ENCODE measurements around the gene CLDN20.

Gene CLDN20

GRCh38 chr6:155269765-155270164, 6.0 kb downstream of the CLDN20 start:
- FAIRE-seq = no peak
- TF ChIP-seq POLR2A (IDR thresholded peaks at IDR 0.05; ENCODE audit: low read depth, low read length) = no peak
- DNase-seq (ENCODE audit: insufficient read length, low spot score) = no peak

DNA sequence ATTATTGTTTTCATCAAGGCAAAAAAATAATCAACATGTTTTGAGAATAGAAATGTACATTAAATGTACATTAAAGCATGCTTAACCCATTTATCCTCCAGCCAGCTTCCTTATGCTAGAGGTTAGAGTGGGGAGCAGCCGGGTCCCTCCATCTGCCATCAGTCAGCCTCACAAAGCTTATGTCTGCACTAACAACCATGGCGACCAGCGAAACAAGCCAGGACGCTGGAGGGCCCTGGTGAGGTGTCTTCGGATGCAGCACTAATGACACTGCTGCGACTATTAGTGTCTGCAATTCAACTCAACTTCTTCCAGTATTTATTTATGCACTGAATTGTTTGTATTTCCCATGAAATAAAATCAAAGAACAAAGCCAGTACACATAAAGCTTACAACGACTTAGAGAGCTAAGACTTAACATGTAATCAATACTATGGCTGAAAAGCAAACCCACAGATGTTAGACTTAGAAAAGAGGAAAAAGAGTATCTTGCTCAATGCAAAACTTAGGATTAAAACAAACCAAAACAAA, 6.8 kb downstream of the CLDN20 start:
- FAIRE-seq (no peak), DNase-seq (ENCODE audit: insufficient read length, low spot score) (no peak)
- no peak for TF ChIP-seq POLR2A (IDR thresholded peaks at IDR 0.05; ENCODE audit: low read depth, low read length)

- FAIRE-seq = no peak
- no peak for DNase-seq (ENCODE audit: insufficient read length, low spot score)
- TF ChIP-seq POLR2A (IDR thresholded peaks at IDR 0.05; ENCODE audit: low read depth, low read length) = no peak
These were observed 7.3 kb downstream of the CLDN20 start for GRCh38 chr6:155271145-155271544.

DNA sequence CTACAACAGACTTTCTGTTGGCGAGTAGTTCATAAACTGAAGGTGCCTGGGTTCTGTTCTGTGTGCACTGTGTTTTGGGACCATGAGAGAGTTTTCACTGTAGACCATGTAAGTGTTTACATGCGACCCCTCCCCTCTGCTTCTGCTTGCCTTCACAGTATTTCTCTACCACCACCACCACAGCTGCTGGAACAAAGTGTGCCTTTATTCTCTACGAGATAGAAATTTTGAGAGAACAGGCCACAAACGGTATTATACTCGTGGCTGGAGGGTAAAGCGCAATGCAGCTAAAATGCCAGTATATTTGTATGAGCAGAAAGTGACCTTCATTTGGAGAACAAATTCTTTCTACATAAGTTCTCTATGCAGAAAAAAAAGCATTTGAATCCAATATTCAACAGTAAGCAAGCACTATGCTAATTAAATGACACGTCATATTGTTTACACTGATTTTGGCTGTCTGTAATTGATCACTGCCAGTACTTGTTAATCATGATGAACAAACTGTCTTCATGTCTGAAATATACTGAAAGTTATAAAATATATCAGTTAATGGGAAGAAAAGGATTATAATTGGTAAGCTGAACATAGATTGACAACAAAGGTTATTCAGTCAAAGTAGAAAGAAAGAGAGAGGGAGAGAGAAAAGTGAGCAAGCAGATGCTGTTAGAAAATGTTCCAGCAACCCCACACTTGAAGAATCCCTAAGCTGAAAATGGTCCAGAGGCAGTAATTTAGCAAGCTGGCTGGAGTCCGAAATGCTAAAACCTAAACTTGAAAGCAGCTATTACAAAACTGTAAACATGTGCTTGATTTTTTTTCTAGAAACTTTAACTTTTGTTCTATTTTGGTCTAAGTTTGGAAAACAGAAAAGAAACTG, 8.8 kb downstream of the CLDN20 start:
- no peak for TF ChIP-seq POLR2A (IDR thresholded peaks at IDR 0.05; ENCODE audit: low read depth, low read length)
- DNase-seq (ENCODE audit: insufficient read length, low spot score) (no peak), FAIRE-seq (no peak)

GRCh38 chr6:155273431-155273830, 9.6 kb downstream of the CLDN20 start:
- no peak for TF ChIP-seq POLR2A (IDR thresholded peaks at IDR 0.05; ENCODE audit: low read depth, low read length)
- no peak for DNase-seq (ENCODE audit: insufficient read length, low spot score)
- peak; percentile 30 for FAIRE-seq

DNA sequence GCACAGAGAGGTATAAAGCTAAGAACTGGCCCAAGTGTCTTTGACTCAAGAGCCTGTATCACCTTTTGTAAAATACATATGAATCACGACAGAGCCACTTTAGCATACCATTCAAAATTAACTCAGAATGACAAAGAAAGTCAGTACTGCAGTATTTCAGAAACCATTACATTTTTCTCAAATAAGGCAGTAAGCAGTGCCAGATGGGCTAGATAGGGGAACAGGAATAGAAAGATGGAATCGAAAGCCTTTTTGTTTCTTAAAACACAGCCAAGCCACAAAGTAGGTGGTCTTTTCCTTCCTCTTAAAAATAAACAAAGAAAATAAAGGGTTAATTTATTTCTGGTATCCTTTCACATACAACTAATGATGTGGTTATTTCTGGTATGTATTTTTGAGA, 10.3 kb downstream of the CLDN20 start:
- DNase-seq (ENCODE audit: insufficient read length, low spot score) = no peak
- no peak for FAIRE-seq
- TF ChIP-seq POLR2A (IDR thresholded peaks at IDR 0.05; ENCODE audit: low read depth, low read length) = no peak

DNA sequence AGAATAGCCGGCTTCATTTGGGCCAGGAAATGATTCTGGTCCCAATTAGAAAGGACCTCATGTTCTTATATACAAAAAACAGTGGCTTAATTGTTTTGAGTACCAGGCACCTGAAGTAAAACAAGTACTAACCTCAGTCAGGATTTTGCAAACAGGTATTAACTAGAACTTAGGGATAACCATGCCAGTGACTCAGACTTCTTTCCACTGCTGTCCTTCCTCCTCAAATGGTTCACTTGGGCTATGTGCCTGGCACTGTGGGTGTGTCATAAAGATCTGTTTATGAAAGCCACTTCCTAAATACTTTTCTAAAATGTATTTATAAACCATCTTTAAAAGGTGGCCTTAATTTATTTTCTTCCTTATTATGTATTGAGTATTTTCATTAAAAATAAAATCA, 10.7 kb downstream of the CLDN20 start:
- DNase-seq (ENCODE audit: insufficient read length, low spot score) (no peak), FAIRE-seq (peak; percentile 27)
- no peak for TF ChIP-seq POLR2A (IDR thresholded peaks at IDR 0.05; ENCODE audit: low read depth, low read length)

GRCh38 chr6:155275808-155276480, 12.1 kb downstream of the CLDN20 start:
- no peak for FAIRE-seq
- TF ChIP-seq POLR2A (IDR thresholded peaks at IDR 0.05; ENCODE audit: low read depth, low read length) = no peak

GRCh38 chr6:155276638-155277037, 12.8 kb downstream of the CLDN20 start:
- no peak for TF ChIP-seq POLR2A (IDR thresholded peaks at IDR 0.05; ENCODE audit: low read depth, low read length)
- no peak for FAIRE-seq
- DNase-seq (ENCODE audit: insufficient read length, low spot score) = no peak

More at GRCh38 chr6:155275808-155276480, 12.1 kb downstream of the CLDN20 start:
- DNase-seq (ENCODE audit: insufficient read length, low spot score) = no peak

DNA sequence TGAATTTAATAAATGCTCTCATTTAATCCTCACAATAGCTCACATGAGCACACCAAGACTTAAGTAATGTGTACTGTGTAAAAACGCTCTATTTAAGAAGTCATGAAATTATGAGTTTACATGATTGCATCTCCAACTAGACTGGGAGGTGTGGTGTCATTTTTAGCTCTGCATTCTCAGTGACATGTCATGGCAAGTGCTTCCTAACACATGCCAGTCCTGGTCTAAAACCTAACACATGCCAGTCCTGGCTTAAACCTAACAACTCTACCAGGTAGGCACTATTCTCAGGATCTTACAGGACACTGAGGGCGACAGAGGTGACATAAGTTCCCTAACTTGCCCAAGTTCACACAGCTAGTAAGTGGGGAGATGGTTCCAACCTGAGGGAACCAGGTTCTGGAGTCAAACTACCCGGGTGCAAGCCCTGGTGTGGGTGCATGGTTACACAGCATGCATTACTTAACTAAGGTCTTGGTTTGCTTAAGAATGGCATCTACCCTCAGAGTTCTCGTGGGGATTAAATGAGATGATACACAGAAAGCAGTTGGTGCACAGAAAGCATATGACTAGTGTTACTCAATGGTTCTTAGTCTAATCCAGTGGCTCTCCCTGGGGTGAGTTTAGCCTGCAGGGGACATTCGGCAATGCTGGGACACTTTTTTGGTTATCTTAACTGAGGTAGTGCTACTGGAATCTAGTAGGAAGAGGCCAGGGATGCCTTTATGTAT, 14.7 kb downstream of the CLDN20 start:
- DNase-seq (ENCODE audit: insufficient read length, low spot score) (no peak), FAIRE-seq (no peak)
- no peak for TF ChIP-seq POLR2A (IDR thresholded peaks at IDR 0.05; ENCODE audit: low read depth, low read length)

DNA sequence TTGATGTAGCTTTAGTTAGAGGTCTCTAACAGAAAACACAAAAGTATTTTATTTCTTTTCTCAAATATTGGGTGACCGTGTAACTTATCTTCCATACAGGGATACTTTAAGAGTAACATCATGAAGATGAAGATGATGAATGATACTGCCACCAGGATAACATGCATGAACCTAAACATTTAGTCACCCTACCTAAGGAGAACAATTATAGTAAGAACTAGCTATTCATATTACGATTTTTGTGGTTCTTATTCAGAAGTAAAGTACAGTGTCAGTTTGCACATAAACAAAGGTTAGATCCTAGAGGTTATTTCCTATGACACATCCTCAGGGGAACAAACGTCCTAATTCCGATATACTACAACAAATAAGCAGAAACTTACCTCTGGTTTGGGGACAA, 21.0 kb downstream of the CLDN20 start:
- no peak for TF ChIP-seq POLR2A (IDR thresholded peaks at IDR 0.05; ENCODE audit: low read depth, low read length)
- no peak for FAIRE-seq
- no peak for DNase-seq (ENCODE audit: insufficient read length, low spot score)

- TF ChIP-seq POLR2A (IDR thresholded peaks at IDR 0.05; ENCODE audit: low read depth, low read length) = no peak
- DNase-seq (ENCODE audit: insufficient read length, low spot score) = no peak
- FAIRE-seq = no peak
These were observed 23.9 kb downstream of the CLDN20 start for GRCh38 chr6:155287762-155288161.

GRCh38 chr6:155290491-155290890, 26.7 kb downstream of the CLDN20 start:
- DNase-seq (ENCODE audit: insufficient read length, low spot score) = no peak
- no peak for TF ChIP-seq POLR2A (IDR thresholded peaks at IDR 0.05; ENCODE audit: low read depth, low read length)
- no peak for FAIRE-seq

DNA sequence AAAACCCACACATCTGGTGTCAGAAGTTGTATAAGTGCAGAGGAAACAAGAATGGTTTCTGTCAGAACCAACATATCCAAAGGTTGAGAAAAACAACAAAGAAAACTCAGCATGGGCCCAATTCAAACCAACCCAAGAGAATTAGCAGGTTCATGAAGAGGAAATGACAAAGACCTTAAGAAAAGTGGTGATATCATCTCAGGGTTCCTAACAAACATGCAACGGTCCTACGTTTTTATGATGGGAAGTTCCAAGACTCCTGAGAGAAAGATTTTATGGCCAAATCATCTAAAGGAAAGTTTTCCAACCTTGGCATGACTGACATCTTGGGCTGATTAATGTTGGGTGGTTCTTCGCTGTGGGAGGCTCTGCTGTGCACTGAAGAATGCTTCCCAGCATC, 27.5 kb downstream of the CLDN20 start:
- DNase-seq (ENCODE audit: insufficient read length, low spot score) (no peak), FAIRE-seq (no peak)
- no peak for TF ChIP-seq POLR2A (IDR thresholded peaks at IDR 0.05; ENCODE audit: low read depth, low read length)

All from H54 (cell line).